ENCODE measurements around the gene SLC35F5.
"Not testable (repeated sequence)": the region's sequence is repeated elsewhere in the genome, so short reads cannot be mapped to it uniquely, and the experiment has no call there.

The SLC35F5 gene, protein sequence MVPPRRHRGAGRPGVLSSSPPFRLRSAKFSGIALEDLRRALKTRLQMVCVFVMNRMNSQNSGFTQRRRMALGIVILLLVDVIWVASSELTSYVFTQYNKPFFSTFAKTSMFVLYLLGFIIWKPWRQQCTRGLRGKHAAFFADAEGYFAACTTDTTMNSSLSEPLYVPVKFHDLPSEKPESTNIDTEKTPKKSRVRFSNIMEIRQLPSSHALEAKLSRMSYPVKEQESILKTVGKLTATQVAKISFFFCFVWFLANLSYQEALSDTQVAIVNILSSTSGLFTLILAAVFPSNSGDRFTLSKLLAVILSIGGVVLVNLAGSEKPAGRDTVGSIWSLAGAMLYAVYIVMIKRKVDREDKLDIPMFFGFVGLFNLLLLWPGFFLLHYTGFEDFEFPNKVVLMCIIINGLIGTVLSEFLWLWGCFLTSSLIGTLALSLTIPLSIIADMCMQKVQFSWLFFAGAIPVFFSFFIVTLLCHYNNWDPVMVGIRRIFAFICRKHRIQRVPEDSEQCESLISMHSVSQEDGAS

DNA sequence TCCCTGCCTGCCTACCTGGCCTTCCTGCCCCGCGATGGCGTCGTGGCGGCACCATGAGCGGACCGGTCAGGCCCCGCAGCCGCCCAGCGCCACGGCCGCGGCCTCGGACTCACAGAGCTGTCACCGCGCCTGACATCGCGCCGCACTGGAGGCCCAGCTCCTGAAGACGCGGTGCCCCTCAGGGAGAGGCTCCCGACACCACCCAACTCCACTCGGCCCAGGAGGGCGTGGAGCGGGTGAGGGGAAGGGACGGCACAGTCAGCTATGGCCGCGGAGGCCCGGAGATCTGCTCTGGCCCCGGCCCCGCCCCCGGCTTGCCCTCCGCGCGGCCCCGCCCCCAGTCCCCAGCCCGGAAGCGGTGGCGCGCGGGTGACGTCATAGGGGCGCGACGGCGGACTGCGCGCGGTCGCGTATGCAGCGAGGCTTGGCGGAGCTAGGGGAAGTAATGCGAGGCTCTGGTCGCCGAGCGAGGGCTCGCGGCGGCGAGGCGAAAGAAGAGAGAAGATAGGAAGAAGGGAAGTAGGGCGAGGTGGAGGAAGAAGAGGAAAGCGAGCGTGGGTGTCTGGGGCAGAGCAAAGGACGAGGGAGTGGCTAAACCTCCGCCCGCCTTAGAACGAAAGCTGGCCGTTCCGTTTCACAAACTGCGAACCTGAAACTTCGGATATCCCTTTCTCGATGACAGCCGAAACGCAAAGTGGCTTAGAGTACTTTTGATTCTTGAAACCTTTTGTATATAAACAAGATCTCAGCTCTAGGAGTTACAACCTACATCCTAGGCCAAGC is at the start of gene SLC35F5:
Gene SLC35F5 (minus strand): TSS at position 288 of the 783 bp plus-strand sequence. CDS start 233 bp downstream, at position 55.
- peak; percentile 97 for DNase-seq

GRCh38 chr2:113799375-113799774 is 42.9 kb upstream of the SLC35F5 start:
- DNase-seq = no peak

DNA sequence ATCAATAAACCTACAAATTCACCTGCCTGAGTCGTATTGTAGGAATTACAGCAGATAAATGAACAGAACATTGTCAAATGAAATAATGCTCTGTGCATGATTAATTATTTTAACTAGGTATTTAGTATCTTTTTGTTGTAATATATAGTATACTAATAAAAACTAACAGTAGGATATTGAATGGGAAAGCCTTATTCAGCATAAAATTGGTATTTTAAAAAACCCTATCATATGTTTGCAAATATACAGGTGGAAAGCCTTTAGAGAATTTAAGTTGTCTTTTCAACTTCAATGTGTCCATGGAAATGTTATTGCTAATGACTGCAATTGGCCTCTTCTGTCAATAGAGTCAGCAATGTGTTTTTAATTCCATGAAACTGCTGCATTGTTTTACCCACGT is 40.8 kb upstream of the SLC35F5 start:
- DNase-seq = no peak

- no peak for DNase-seq
Observed at GRCh38 chr2:113796592-113797175, 40.2 kb upstream of the SLC35F5 start.

- no peak for DNase-seq
Observed at GRCh38 chr2:113795405-113795920, 39.0 kb upstream of the SLC35F5 start.

DNA sequence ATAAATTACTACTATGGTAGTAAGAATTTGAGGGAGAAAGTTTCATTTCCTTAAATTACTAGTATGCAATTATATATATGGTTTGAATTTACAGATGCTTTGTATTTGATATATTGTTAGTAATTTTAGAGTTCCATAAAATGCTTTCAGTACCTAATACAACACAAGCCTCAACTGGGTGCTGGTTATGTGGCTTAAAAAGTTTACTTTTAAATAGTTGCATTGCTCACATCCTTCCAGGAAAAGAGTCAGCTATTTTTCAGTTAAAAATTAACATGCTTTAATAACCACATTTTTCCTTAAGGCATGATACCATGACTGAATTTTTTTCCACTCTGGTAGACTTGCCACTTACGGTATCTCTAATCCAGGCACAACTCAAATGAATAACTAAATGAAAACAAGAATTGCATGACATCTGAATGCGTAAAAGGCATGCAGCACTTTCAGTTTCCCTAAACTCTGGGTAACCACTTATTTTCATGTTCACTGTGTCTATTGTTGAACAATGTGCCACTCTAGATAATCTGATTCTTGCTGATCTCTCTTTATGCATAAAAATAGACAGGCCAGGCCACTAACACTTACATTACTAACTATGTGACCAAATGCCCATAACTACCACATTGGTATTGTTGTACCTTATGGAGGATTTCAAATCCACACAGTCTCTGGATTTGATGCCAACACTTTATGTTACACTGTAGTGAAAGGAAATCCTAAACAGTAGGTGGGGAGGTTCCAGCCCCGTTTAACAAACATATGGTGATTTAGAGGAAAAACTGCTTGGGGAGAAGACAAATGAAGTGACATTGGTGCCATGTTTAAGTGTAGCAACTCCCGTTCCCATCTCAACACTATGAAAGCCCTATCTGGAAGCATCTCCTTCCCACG is 35.5 kb upstream of the SLC35F5 start:
- DNase-seq = no peak

DNA sequence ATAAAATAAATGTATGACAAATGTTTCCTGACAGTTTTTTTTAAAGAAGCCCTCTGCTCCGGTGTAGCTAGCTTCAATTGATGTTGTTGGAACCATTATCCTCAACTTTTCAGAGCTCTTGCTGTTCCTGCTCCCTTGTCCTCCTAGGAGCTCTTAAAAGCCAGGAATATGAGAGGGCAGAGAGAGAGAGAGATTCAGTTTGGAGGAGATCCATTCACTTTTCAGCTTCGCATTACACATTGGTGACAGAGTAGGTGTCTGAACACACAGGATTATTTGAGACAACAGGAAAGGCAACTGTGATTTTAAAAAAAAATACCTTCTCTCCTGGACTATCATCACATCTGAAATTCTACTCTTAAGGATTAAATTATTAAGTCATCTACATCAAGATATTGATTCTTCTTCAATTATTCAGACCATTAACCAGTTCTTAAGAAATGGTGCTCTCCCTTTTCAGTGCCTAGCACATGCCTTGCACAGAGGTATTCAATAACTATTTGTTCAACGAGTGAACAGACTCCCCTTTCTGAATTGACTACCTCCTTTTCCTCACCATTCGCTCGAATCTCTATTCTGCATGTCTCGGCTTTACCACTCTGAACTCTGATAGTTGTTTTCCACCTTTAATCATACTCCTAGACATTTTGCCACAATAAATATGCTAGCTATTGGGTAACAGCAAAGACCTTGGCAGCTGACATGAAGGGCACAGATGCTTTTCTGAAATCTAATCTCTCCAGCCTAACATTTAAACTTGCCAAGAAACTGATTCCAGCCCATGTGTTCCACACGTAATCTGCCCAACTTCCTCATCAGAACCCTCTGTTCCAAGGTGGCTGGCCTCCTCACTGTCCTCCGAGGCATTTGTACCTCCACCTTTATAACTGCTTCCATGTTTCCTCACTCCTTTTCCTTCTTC is 28.6 kb upstream of the SLC35F5 start:
- DNase-seq = no peak

DNA sequence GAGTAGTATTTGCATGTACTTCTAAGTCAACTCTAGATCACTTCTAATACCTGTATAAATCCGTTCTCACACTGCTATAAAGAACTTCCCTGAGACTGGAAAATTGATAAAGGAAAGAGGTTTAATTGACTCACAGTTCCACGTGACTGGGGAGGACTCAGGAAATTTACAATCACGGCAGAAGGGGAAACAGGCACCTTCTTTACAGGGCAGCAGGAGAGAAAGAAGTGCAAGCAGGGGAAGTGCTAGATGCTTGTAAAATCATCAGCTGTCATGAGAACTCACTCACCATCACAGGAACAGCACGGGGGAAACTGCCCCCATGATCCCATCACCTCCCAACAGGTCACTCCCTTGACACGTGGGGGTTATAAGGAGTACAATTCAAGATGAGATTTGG is 24.0 kb upstream of the SLC35F5 start:
- no peak for DNase-seq

GRCh38 chr2:113777371-113777770 is 20.9 kb upstream of the SLC35F5 start:
- DNase-seq = no peak

DNA sequence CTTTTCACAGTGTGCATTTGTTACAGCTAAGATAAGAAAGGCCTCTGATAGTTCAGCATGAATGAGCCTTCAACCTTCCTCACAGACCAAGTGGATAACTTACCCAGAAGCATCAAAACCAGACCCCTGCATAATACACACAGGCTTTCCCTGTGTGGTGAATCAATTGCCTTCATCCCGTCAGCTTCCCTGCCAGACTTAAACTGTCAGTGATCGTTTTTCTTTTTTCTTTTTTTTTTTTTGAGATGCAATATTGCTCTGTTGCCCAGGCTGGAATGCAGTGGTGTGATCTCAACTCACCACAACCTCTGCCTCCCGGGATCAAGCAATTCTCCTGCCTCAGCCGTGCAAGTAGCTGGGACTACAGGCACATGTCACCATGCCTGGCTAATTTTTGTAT is 20.5 kb upstream of the SLC35F5 start:
- no peak for DNase-seq

DNA sequence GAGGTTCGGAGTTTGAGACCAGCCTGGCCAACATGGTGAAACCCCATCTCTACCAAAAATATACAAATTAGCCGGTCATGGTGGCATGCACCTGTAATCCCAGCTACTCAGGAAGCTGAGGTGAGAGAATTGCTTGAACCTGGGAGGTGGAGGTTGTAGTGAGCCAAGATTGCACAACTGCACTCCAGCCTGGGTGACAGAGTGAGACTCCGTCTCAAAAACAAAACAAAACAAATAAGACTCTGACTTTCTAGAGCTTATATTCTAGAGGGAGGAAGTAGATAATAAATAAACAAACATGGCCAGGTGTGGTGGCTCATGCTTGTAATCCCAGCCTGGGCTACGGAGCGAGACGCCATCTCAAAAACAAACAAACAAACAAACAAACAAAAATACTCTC is 18.2 kb upstream of the SLC35F5 start:
- not testable (repeated sequence) for DNase-seq

- DNase-seq = no peak
Observed at GRCh38 chr2:113770929-113771328, 14.5 kb upstream of the SLC35F5 start.

- no peak for DNase-seq
Observed at GRCh38 chr2:113769555-113769954, 13.1 kb upstream of the SLC35F5 start.

GRCh38 chr2:113768770-113769169 is 12.3 kb upstream of the SLC35F5 start:
- DNase-seq = no peak

DNA sequence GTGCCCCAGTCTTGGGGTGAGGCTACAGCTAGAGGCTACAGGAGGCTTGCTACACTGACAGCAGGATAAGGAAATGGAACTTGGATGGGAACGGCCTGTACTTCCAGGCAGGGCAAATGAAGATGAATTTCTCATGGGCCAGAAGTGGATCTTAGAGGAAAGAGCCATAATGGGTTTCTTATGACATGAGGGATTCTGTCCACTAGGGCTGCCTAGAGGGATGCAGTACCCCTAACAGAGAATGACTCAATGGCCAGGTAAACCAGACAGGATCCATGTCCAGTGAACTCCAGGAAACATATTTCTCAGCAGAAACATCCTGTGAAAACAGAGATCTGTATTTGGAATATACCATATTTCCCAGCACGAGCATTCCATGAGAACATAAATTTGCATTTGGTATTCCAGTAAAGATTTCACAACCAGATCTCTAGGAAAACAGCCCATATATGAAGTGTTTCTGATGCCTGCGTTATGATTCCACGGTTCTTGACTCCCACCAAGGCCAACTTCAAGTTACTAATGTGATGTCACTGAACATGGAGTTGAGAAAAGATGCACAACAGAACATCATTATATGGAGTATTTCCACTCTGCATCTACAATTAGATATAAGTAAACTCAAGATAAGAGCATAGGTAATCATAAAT is 11.5 kb upstream of the SLC35F5 start:
- DNase-seq = no peak

DNA sequence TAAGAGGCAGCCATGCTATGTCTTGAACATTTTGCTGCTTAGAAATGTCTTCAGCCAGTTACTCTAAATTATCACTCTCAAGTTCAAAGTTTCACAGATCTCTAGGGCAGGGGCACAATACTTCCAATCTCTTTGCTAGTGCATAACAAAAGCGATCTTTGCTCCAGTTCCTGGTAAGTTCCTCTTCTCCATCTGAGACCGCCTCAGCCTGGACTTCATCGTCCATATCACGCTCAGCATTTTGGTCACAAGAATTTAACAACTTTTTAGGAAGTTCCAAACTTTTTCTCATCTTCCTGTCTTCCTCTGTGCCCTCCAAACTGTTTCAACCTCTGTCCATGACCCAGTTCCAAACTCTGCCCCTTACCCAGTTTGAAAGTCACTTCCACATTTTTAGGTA is 8.8 kb upstream of the SLC35F5 start:
- DNase-seq = no peak

GRCh38 chr2:113762377-113763118 is 6.1 kb upstream of the SLC35F5 start:
- no peak for DNase-seq

DNA sequence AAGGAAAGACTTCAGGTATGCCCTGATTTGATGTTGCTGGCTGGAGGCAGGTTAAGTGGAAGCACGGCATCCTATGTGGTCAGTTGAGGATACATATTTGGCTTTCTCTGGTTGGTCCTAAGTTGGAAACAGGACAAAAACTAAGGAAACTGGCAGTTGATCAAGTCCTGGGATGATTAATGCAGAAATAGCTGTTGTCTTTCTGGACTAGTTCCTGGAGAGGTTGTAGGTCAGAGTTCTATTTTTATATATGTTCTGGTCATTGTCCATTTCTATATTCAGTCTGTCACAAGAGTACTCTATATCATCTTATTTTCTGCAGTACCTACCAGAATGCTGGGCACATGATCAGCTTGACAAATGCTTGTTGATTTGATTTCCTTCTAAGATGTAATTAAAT is 4.0 kb upstream of the SLC35F5 start:
- DNase-seq = no peak

DNA sequence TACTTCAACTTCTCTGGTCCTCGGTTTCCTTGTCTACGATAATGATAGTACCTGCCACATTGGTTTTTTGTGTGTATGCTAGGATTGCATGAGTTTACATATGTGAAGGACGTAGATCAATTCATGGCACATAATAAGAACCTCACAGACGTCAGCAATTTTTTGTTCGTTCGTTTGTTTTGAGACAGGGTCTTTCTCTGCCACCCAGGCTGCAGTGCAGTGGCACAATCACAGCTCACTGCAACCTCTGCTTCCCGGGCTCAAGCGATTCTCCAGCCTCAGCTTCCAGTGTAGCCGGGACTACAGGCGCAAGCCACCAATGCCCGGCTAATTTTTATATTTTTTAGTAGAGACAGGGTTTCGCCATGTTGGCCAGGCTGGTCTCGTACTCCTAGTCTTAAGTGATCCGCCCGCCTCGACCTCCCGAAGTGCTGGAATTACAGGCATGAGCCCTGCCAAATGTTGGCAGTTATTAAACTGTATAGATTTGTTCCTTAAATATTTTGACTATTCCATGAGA is 756 bp upstream of the SLC35F5 start:
- DNase-seq = peak; percentile 40
